Measurements from ENCODE around the gene NCOA6.

NCOA6 gene

GRCh38 chr20:34669094-34669493, 156.4 kb downstream of the NCOA6 start:
- no peak for DNase-seq
- Histone ChIP-seq H3K4me1 (ENCODE audit: low read length) (no peaks in the 10 kb centered on the region), H3K27ac (ENCODE audit: low read length) (no peak overlapping the region), H3F3A (ENCODE audit: insufficient read depth, low read length) (no peaks in the 10 kb centered on the region), H3K27me3 (replicated peaks; ENCODE audit: insufficient read depth, low read length) (no peaks in the 10 kb centered on the region), H3K36me3 (replicated peaks; ENCODE audit: insufficient read depth, low read length) (no peaks in the 10 kb centered on the region), H3K9me2 (replicated peaks; ENCODE audit: insufficient read depth, low read length) (no peaks in the 10 kb centered on the region), H2AFZ (ENCODE audit: low read length) (no peak overlapping the region), H3K9ac (ENCODE audit: low read length) (no peak overlapping the region), H3K79me2 (ENCODE audit: low read length) (peaks cover 29% of the 10 kb centered on the region), H3K9me3 (replicated peaks; ENCODE audit: insufficient read depth, low read length) (no peaks in the 10 kb centered on the region), H3K4me3 (ENCODE audit: low read length) (no peak overlapping the region), H4K20me1 (ENCODE audit: insufficient read depth, low read length) (no peaks in the 10 kb centered on the region), H3K4me2 (ENCODE audit: low read depth, low read length) (no peak overlapping the region)
- no peak for TF ChIP-seq EZH2 (optimal IDR thresholded peaks at IDR 0.05; ENCODE audit: low read depth, low read length)
- TF ChIP-seq CTCF (IDR thresholded peaks at IDR 0.05; ENCODE audit: low read length): no peak
- TF ChIP-seq EZH2phosphoT487 (IDR thresholded peaks at IDR 0.05; ENCODE audit: low read length): no peak

Data from MM.1S (cell line).